Dendritic cell treated with granulocyte-macrophage colony-stimulating factor and Interleukin-4, amounts not matched to agents 40 ng/mL and 50 ng/mL, for 4 days (primary cell): ENCODE data around the gene RLN1.

Source experiments
- H3K27ac Mint-ChIP-seq: one replicate; pipeline ENCODE4 v1.8.0; 2022; ENCODE audit warnings: mild to moderate bottlenecking, mixed read lengths
- H3K27me3 Mint-ChIP-seq: one replicate; pipeline ENCODE4 v1.8.0; 2022; ENCODE audit warnings: mild to moderate bottlenecking, mixed read lengths
- H3K36me3 Mint-ChIP-seq: one replicate; pipeline ENCODE4 v1.8.0; 2022; ENCODE audit warnings: low read depth, mixed read lengths
- H3K4me1 Mint-ChIP-seq: one replicate; pipeline ENCODE4 v1.8.0; 2022; ENCODE audit warnings: low read depth, mixed read lengths
- H3K4me3 Mint-ChIP-seq: one replicate; pipeline ENCODE4 v1.8.0; 2022; ENCODE audit warnings: mild to moderate bottlenecking, moderate library complexity, mixed read lengths
- H3K9me3 Mint-ChIP-seq: one replicate; pipeline ENCODE4 v1.8.0; 2022; ENCODE audit warnings: mixed read lengths
- intact Hi-C: fragments of 100-400 bp; cut with micrococcal nuclease; formaldehyde crosslinking; loops from one replicate; pipeline ENCODE4 v1.15.0; 2022

RLN1 gene

GRCh38 chr9:5301544-5301943 lies 38.1 kb downstream of the RLN1 start:
- Mint-ChIP-seq H3K4me1 (peaks cover 7% of the 10 kb centered on the region), H3K36me3 (no peaks in the 10 kb centered on the region), H3K9me3 (no peaks in the 10 kb centered on the region), H3K27ac (no peak overlapping the region), H3K4me3 (no peak overlapping the region), H3K27me3 (peaks cover 20% of the 10 kb centered on the region)
- intact Hi-C loops: no loop called here

- Mint-ChIP-seq H3K27ac (no peak overlapping the region), H3K27me3 (peaks cover 6% of the 10 kb centered on the region), H3K9me3 (peaks cover 15% of the 10 kb centered on the region), H3K4me3 (no peak overlapping the region), H3K36me3 (no peaks in the 10 kb centered on the region), H3K4me1 (no peaks in the 10 kb centered on the region)
- intact Hi-C loops: no loop called here
Measured at GRCh38 chr9:5292141-5292540, 47.5 kb downstream of the RLN1 start.

DNA sequence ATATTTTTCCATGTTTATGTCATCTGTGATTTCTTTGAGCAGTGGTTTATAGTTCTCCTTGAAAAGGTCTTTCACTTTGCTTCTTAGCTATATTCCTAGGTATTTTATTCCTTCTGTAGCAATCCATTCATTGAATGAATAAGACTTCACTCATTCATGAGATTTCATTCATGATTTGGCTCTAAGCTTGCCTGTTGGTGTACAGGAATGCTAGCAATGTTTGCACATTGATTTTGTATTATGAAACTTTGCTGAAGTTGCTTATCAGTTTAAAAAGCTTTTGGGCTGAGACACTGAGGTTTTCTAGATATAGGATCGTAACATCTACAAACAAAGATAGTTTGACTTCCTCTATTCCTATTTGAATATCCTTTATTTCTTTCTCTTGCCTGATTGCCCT lies 51.1 kb downstream of the RLN1 start:
- H3K4me1 Mint-ChIP-seq: no peaks in the 10 kb centered on the region
- intact Hi-C loops: no loop called here
- H3K27me3 Mint-ChIP-seq: peaks cover 6% of the 10 kb centered on the region
- no peaks in the 10 kb centered on the region for H3K36me3 Mint-ChIP-seq
- H3K27ac Mint-ChIP-seq: no peak overlapping the region
- no peaks in the 10 kb centered on the region for H3K9me3 Mint-ChIP-seq
- no peak overlapping the region for H3K4me3 Mint-ChIP-seq

- Mint-ChIP-seq H3K27ac (no peak overlapping the region), H3K9me3 (no peaks in the 10 kb centered on the region), H3K4me1 (no peaks in the 10 kb centered on the region), H3K36me3 (no peaks in the 10 kb centered on the region), H3K4me3 (no peak overlapping the region), H3K27me3 (peaks cover 6% of the 10 kb centered on the region)
- intact Hi-C loops: no loop called here
Measured at GRCh38 chr9:5286262-5286661, 53.4 kb downstream of the RLN1 start.
